K562 (cell line): ENCODE measurements around the gene CAMK2B. TPM values are rescaled to one million over a fixed set of nuclear protein-coding genes. Genes with fewer than 3 reads are reported as not detected.

Experiments
- BCL6 ChIP-seq: fragments of 250-450 bp; sonication (Bioruptor Pico); IDR thresholded peaks from 2 replicates; pipeline ENCODE4 v1.4.0; 2020
- CBX2 ChIP-seq: fragments of 200-600 bp; sonication (generic); IDR thresholded peaks from one replicate; pipeline ENCODE4 v1.6.1; 2012; ENCODE audit warnings: mild to moderate bottlenecking, low read length, inconsistent platforms; ENCODE audit not compliant: insufficient read depth, poor library complexity, severe bottlenecking
- CUX1 ChIP-seq: fragments of 200-800 bp; sonication (Bioruptor generic); IDR thresholded peaks from 2 replicates; pipeline ENCODE4 v1.6.1; 2016; ENCODE audit warnings: missing genetic modification characterization, missing compliant biosample characterization
- HMG20A ChIP-seq: fragments of 450-650 bp; formaldehyde crosslinking; conservative IDR thresholded peaks from 2 replicates; pipeline ENCODE4 v1.4.0; 2020; ENCODE audit warnings: mild to moderate bottlenecking, mixed read lengths
- MECOM ChIP-seq: fragments of 250-450 bp; sonication (Bioruptor Pico); IDR thresholded peaks from 2 replicates; pipeline ENCODE4 v1.8.0; 2022; ENCODE audit warnings: inconsistent platforms
- MEIS2 ChIP-seq: fragments of 450-650 bp; IDR thresholded peaks from 2 replicates; pipeline ENCODE4 v1.6.1; 2014; ENCODE audit warnings: mild to moderate bottlenecking; ENCODE audit not compliant: partially characterized antibody
- NRF1 ChIP-seq, 2 experiments: fragments of 450-650 bp; IDR thresholded peaks in 1 of 2; conservative IDR thresholded peaks in 1 of 2; 2 replicates each; pipeline ENCODE4 v1.6.1; 2014; ENCODE audit warnings: mild to moderate bottlenecking in 2 of 2
- POLR2H ChIP-seq: IDR thresholded peaks from 2 replicates; pipeline ENCODE4 v1.6.1; 2016; ENCODE audit warnings: missing genetic modification characterization, low read depth, mild to moderate bottlenecking, control low read depth, missing compliant biosample characterization, moderate library complexity
- PRDM10 ChIP-seq: fragments of 450-650 bp; IDR thresholded peaks from 2 replicates; pipeline ENCODE4 v1.6.1; 2018; ENCODE audit not compliant: partially characterized antibody
- TCF3 ChIP-seq: sonication (generic); formaldehyde crosslinking; IDR thresholded peaks from 2 replicates; pipeline ENCODE4 v1.4.0; 2020; ENCODE audit warnings: mild to moderate bottlenecking, missing genetic modification reagents
- ZBTB43 ChIP-seq: sonication (generic); formaldehyde crosslinking; IDR thresholded peaks from 2 replicates; pipeline ENCODE4 v1.8.0; 2023; ENCODE audit warnings: mild to moderate bottlenecking, missing genetic modification reagents
- ZNF232 ChIP-seq: sonication (generic); formaldehyde crosslinking; IDR thresholded peaks from 2 replicates; pipeline ENCODE4 v1.8.0; 2022; ENCODE audit warnings: mild to moderate bottlenecking, missing genetic modification reagents
- ZNF263 ChIP-seq: sonication (generic); formaldehyde crosslinking; IDR thresholded peaks from 2 replicates; pipeline ENCODE4 v1.8.0; 2022; ENCODE audit warnings: mild to moderate bottlenecking, missing genetic modification reagents, borderline replicate concordance
- ZNF280A ChIP-seq: fragments of 450-650 bp; IDR thresholded peaks from 2 replicates; pipeline ENCODE4 v1.6.1; 2018; ENCODE audit warnings: mild to moderate bottlenecking, low read depth; ENCODE audit not compliant: partially characterized antibody
- ZNF76 ChIP-seq: fragments of 250-450 bp; sonication (Bioruptor Pico); IDR thresholded peaks from 2 replicates; pipeline ENCODE4 v1.4.0; 2020; ENCODE audit warnings: mild to moderate bottlenecking, moderate library complexity, borderline replicate concordance
- ZNF778 ChIP-seq: fragments of 450-650 bp; formaldehyde crosslinking; IDR thresholded peaks from 2 replicates; pipeline ENCODE4 v1.4.0; 2020; ENCODE audit warnings: mild to moderate bottlenecking, moderate library complexity
- polyA plus RNA-seq, 8 experiments: library from polyadenylated mRNA; depleted of rRNA in 4 of 8; stranded (reverse) in 5 of 8; unstranded in 3 of 8; fragments of >200 nt; fragmentation: Nextera tagmentation in 2 of 8; fragmentation: Illumina TruSeq in 1 of 8; extraction: Ambion mirVana in 2 of 8; extraction: Trizol in 1 of 8; gene quantifications; 2 replicates each; pipeline versions ENCODE4 v1.2.1 to v1.2.3, GENCODE V29; 2011 to 2014; ENCODE audit warnings: inconsistent platforms in 1 of 8, missing spikeins in 1 of 8
- total RNA-seq, 7 experiments: library from RNA; depleted of rRNA in 6 of 7; stranded (reverse); fragments of >200 nt in 6 of 7; fragmentation: Illumina TruSeq in 2 of 7; extraction: Trizol in 2 of 7; gene quantifications; 2 replicates each; pipeline versions ENCODE4 v1.2.1 to v1.2.3, GENCODE V29; 2011 to 2021; ENCODE audit warnings: low replicate concordance in 1 of 7

The CAMK2B gene
- total and polyA plus RNA-seq, 9 of the 15 experiments (the other 6 are each of a cell fraction or from before 2014, with no cell fraction given) = 0.04 to 0.09 (median 0.05) TPM; not detected in 4

- no peak for TF ChIP-seq POLR2H
- no peak for TF ChIP-seq CBX2
- TF ChIP-seq ZNF76 (CRISPR knock-in tag) = no peak
- no peak for TF ChIP-seq ZBTB43 (CRISPR knock-in tag)
- TF ChIP-seq MEIS2 = peak; percentile 66
- no peak for TF ChIP-seq ZNF280A
- TF ChIP-seq ZNF232 (CRISPR knock-in tag) = no peak
- TF ChIP-seq NRF1 (conservative IDR thresholded peaks at IDR 0.05 in 1 of 2, IDR thresholded peaks at IDR 0.05 in 1 of 2) = peak; percentile 56 to 68
- no peak for TF ChIP-seq TCF3 (CRISPR knock-in tag)
- no peak for TF ChIP-seq ZNF778 (CRISPR knock-in tag)
- TF ChIP-seq ZNF263 (CRISPR knock-in tag) = peak; percentile 96
- TF ChIP-seq PRDM10 = peak; percentile 50
- no peak for TF ChIP-seq MECOM (CRISPR knock-in tag)
- TF ChIP-seq CUX1 = no peak
- TF ChIP-seq HMG20A (CRISPR knock-in tag) = no peak
- no peak for TF ChIP-seq BCL6 (CRISPR knock-in tag)
Measured at GRCh38 chr7:44249639-44250234, 75.7 kb downstream of the CAMK2B start (continued).
